Activated T-helper 9 cell treated with anti-CD3 and anti-CD28 coated beads, Interleukin-2, amount 50 U/mL, for 16 hours (primary cell): ENCODE measurements around the gene DXO.
"Not testable (repeated sequence)": the region's sequence is repeated elsewhere in the genome, so short reads cannot be mapped to it uniquely, and the experiment has no call there.

Experiments used
- DNase-seq: peaks from one replicate; pipeline ENCODE4 v3.0.0-alpha.2; 2020; ENCODE audit warnings: low read depth

The DXO gene

GRCh38 chr6:31979238-31979898, 7.4 kb upstream of the DXO start:
- no peak for DNase-seq

GRCh38 chr6:31978831-31979230, 6.9 kb upstream of the DXO start:
- DNase-seq, result no peak

GRCh38 chr6:31977816-31978431, 6.0 kb upstream of the DXO start:
- DNase-seq, result no peak

- not testable (repeated sequence) for DNase-seq
Measured at GRCh38 chr6:31976065-31976464, 4.1 kb upstream of the DXO start.

- DNase-seq, result no peak
Measured at GRCh38 chr6:31972709-31973350, 892 bp upstream of the DXO start.

GRCh38 chr6:31971279-31971992, 502 bp downstream of the DXO start:
- no peak for DNase-seq

GRCh38 chr6:31970604-31971271, 1.2 kb downstream of the DXO start:
- DNase-seq, result no peak

- no peak for DNase-seq
Measured at GRCh38 chr6:31969712-31970603, 2.0 kb downstream of the DXO start.

- DNase-seq, result no peak
Measured at GRCh38 chr6:31968791-31969711, 2.9 kb downstream of the DXO start.

GRCh38 chr6:31968326-31968725, 3.6 kb downstream of the DXO start:
- no peak for DNase-seq

- no peak for DNase-seq
Measured at GRCh38 chr6:31967926-31968320, 4.0 kb downstream of the DXO start.

- no peak for DNase-seq
Measured at GRCh38 chr6:31966997-31967925, 4.7 kb downstream of the DXO start.

GRCh38 chr6:31966506-31966905, 5.4 kb downstream of the DXO start:
- no peak for DNase-seq

- no peak for DNase-seq
Measured at GRCh38 chr6:31965700-31966099, 6.2 kb downstream of the DXO start.

GRCh38 chr6:31963921-31964320, 8.0 kb downstream of the DXO start:
- no peak for DNase-seq

- DNase-seq, result no peak
Measured at GRCh38 chr6:31961616-31962015, 10.3 kb downstream of the DXO start.

GRCh38 chr6:31958741-31959739, 12.9 kb downstream of the DXO start, which contains the start of the genes NELFE and SKIC2:
Gene NELFE, minus strand, starts transcription at chr6:31958971. Its CDS starts 525 bp downstream, at chr6:31958446.
Gene SKIC2, plus strand, starts transcription at chr6:31959175. Its CDS starts 18 bp downstream, at chr6:31959193.
- DNase-seq, result peak; percentile 98

- no peak for DNase-seq
Measured at GRCh38 chr6:31958412-31958740, 13.6 kb downstream of the DXO start.
